Measurements from ENCODE around the gene TNFRSF1A. TPM values are rescaled to one million over a fixed set of nuclear protein-coding genes. Genes with fewer than 3 reads are reported as not detected.

The TNFRSF1A gene
- total RNA-seq, 4 donors from 2014 or later, result 196 to 437 (median 306) TPM

DNA sequence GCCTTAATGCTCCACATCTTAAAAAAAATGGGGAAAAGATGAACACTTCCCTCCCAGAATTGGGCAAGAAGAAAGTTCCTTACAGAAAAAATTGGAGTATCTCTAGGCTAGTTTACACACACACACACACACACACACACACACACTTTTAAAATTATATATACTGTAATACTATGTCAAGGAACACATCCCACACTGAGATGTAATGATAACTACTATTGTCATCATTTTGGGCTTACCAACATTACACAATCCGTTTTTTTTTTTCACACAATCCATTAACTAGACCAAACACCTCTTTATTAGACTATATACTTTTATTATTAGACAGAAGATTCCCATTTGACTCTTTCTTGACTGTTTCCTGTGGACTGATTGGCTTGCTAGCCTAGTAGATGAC lies 44.6 kb upstream of the TNFRSF1A start:
- no peak for DNase-seq (ENCODE audit: low spot score in 2 of 2)
- H3K27ac ChIP-seq, result peak overlapping the region in 2 of 4 donors; percentile 41 to 63
- H3K4me3 ChIP-seq, result no peak overlapping the region
- no peaks in the 10 kb centered on the region for H3K9me3 ChIP-seq
- peaks cover 0 to 56% (median 19%) of the 10 kb centered on the region in 3 donors for H3K36me3 ChIP-seq
- TF ChIP-seq, protein P1, sequence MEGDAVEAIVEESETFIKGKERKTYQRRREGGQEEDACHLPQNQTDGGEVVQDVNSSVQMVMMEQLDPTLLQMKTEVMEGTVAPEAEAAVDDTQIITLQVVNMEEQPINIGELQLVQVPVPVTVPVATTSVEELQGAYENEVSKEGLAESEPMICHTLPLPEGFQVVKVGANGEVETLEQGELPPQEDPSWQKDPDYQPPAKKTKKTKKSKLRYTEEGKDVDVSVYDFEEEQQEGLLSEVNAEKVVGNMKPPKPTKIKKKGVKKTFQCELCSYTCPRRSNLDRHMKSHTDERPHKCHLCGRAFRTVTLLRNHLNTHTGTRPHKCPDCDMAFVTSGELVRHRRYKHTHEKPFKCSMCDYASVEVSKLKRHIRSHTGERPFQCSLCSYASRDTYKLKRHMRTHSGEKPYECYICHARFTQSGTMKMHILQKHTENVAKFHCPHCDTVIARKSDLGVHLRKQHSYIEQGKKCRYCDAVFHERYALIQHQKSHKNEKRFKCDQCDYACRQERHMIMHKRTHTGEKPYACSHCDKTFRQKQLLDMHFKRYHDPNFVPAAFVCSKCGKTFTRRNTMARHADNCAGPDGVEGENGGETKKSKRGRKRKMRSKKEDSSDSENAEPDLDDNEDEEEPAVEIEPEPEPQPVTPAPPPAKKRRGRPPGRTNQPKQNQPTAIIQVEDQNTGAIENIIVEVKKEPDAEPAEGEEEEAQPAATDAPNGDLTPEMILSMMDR (IDR thresholded peaks at IDR 0.05), result no peak
- no peak for TF ChIP-seq EP300 (IDR thresholded peaks at IDR 0.05)
- TF ChIP-seq POLR2A (IDR thresholded peaks at IDR 0.05), result no peak
- peaks cover 0 to 52% (median 26%) of the 10 kb centered on the region in 4 donors for H3K4me1 ChIP-seq
- H3K27me3 ChIP-seq, result no peaks in the 10 kb centered on the region
- WGBS, 2 donors, result 63 to 67% methylated on average over 1 of the region's 1 CpG

DNA sequence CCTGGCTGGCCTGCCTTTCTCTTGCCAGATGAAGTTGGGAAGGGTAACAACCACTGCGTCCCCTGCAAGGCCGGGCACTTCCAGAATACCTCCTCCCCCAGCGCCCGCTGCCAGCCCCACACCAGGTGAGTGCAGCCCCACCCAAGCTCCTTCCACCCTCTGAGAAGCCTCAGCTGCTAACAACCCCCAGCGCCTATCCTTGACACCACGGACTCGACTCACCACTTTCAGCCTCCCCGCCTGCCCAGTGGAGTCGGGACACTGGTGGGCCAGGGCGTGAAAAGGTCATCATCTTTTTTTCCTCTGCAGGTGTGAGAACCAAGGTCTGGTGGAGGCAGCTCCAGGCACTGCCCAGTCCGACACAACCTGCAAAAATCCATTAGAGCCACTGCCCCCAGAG lies 44.2 kb upstream of the TNFRSF1A start:
- no peaks in the 10 kb centered on the region for H3K27me3 ChIP-seq
- H3K4me1 ChIP-seq, result peaks cover 0 to 52% (median 26%) of the 10 kb centered on the region in 4 donors
- no peaks in the 10 kb centered on the region for H3K9me3 ChIP-seq
- H3K27ac ChIP-seq, result peak overlapping the region in 2 of 4 donors; percentile 31 to 63
- no peak for DNase-seq (ENCODE audit: low spot score in 2 of 2)
- no peak overlapping the region for H3K4me3 ChIP-seq
- WGBS, 2 donors, result 83 to 88% methylated on average over 11 of the region's 11 CpGs
- peaks cover 0 to 51% (median 17%) of the 10 kb centered on the region in 3 donors for H3K36me3 ChIP-seq
- TF ChIP-seq, protein P1 (IDR thresholded peaks at IDR 0.05), result no peak

DNA sequence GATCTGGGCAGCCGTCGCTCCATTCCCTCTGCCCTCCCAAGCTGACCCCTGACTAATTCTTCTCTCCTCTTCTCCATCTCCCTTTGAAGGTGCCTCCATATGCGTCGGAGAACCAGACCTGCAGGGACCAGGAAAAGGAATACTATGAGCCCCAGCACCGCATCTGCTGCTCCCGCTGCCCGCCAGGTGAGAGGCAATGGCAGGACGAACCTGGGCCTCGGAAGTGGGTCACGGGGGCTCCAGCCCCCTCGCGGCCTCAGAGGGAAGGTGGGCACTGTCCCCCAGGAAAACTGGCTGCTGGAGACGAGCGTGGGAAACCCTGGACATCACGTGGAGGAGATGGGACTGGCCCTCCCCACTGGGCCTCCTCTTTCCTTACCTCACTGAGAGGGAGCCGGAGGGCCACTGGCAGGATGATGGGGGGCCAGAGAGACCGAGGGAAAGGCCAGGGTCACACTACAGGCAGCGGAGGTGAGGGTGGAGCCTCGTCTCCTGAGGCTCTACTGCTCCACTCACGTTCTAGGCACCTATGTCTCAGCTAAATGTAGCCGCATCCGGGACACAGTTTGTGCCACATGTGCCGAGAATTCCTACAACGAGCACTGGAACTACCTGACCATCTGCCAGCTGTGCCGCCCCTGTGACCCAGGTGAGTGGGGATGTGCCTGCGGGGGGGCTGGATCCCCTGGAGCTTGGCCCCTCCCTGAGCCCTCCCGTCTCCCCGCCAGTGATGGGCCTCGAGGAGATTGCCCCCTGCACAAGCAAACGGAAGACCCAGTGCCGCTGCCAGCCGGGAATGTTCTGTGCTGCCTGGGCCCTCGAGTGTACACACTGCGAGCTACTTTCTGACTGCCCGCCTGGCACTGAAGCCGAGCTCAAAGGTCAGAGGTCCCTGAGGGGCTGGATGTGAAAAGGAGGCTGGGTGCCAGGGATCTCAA lies 42.9 kb upstream of the TNFRSF1A start:
- Histone ChIP-seq H3K9me3 (no peaks in the 10 kb centered on the region), H3K4me1 (peaks cover 0 to 62% (median 26%) of the 10 kb centered on the region in 4 donors), H3K27me3 (no peaks in the 10 kb centered on the region), H3K27ac (peak overlapping the region; percentile 84 to 99 (median 96)), H3K36me3 (peaks cover 0 to 38% (median 15%) of the 10 kb centered on the region in 3 donors), H3K4me3 (peak overlapping the region; percentile 76 to 88 (median 80))
- DNase-seq (ENCODE audit: low spot score in 2 of 2), result no peak
- 41 to 56% methylated on average over 29 to 34 of the region's 36 CpGs for WGBS, 2 donors
- TF ChIP-seq POLR2A (IDR thresholded peaks at IDR 0.05), result no peak
- TF ChIP-seq, protein P1 (IDR thresholded peaks at IDR 0.05), result no peak
- TF ChIP-seq EP300 (IDR thresholded peaks at IDR 0.05), result no peak

DNA sequence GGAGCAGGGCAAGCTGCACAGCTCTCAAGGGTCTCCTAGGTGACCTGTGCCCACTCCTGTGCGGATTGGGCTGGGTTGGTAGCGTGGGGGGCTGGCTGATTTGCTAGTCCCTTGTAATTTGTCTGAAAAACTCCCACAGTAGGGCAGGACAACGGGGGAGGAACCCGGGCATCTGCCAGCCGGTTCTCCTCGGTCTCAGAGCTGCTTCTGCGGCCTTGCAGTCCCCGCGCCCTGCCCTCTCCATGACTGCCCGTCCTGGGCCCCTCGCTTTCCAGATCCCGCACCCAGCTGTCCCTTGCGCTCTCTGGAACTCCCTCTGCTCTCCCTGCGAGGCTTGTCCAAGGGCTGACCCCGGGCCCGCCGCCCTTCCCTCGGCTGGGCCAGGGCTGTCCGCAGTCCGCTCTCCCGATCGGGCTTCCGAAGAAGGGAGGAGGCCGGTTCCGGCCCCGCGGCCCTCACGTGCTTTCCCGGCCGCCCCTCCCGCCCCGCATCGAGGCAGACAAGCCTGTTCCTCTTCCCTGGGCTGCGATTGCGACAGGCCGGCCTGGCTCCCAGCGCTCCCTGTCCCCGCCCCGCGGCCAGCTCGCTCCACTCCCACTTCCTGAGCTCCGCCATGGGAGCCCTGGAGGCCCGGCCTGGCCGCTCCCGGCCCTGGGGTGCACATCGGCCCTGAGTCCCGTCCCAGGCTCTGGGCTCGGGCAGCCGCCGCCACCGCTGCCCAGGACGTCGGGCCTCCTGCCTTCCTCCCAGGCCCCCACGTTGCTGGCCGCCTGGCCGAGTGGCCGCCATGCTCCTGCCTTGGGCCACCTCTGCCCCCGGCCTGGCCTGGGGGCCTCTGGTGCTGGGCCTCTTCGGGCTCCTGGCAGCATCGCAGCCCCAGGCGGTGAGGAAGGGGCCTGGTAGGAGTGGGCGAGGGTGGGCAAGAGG lies 42.0 kb upstream of the TNFRSF1A start, which contains the start of gene LTBR:
Gene LTBR, plus strand, starts transcription at position 591 of the 927 bp plus-strand sequence. Its CDS starts 197 bp downstream, at position 788.
- Histone ChIP-seq H3K36me3 (peaks cover 0 to 31% (median 15%) of the 10 kb centered on the region in 3 donors), H3K27ac (peak within 1 kb of the TSS; percentile 84 to 99 (median 96)), H3K4me3 (peak within 1 kb of the TSS; percentile 76 to 88 (median 80)), H3K9me3 (no peaks in the 10 kb centered on the region), H3K4me1 (peaks cover 0 to 72% (median 27%) of the 10 kb centered on the region in 4 donors), H3K27me3 (no peaks in the 10 kb centered on the region)
- WGBS, 2 donors, result 2% methylated on average over 22 to 52 of the region's 62 CpGs
- TF ChIP-seq, protein P1 (IDR thresholded peaks at IDR 0.05), result peak in 3 of 5 experiments; percentile 17 to 58 (median 31)
- TF ChIP-seq EP300 (IDR thresholded peaks at IDR 0.05) (peak; percentile 69 to 98), POLR2A (IDR thresholded peaks at IDR 0.05) (peak; percentile 37 to 87)
- peak; percentile 90 to 94 for DNase-seq (ENCODE audit: low spot score in 2 of 2)

Measured in tibial nerve (tissue), 4 donors.